ENCODE measurements around the gene SORCS2.

The SORCS2 gene

DNA sequence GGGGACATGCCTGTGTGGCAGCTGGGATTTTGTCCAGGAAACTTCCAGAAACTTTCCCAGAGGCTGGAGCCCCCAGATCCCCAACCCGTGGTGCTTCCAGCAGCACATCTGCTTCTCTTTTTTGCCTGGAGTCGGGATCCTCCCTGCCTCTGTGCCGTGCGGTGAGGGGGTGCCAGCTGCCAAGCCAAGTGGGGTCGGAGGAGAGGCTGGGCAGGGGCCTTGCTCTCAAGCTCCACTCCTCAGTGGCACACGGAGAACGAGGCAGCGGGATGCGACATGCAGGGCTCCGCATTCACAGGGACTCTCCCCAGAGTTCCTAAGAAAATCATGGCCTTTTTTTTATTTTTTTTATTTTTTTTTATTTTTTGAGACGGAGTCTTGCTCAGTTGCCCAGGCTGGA, 121.7 kb downstream of the SORCS2 start:
- TF ChIP-seq CTCF (IDR thresholded peaks at IDR 0.05; ENCODE audit: low read depth, low read length): no peak
- H3K4me3 ChIP-seq (ENCODE audit: low read depth, low read length): no peak overlapping the region
- H3K36me3 ChIP-seq: no peaks in the 10 kb centered on the region
- DNase-seq: no peak
- H3K27me3 ChIP-seq: no peaks in the 10 kb centered on the region
- no peaks in the 10 kb centered on the region for H3K9me3 ChIP-seq
- no peaks in the 10 kb centered on the region for H3K4me1 ChIP-seq

DNA sequence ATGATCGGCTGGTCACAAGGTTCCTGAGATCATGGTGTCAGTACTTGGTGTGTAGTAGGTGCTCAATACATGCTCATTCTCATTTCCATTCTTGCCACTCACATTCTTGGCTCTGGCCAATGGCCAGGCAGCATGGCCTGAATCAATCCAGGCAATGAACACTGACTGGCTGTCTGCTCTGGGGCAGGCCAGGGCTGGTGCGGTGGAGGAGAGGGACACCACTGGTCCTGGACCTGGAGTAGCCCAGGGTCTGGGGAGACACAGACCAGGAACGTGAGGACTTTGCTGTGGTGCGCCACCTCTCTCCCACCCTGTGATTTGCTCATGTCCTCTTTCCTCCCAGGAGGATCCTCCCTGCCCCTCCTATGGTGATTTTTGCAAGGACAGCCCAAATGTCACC, 122.9 kb downstream of the SORCS2 start:
- TF ChIP-seq CTCF (IDR thresholded peaks at IDR 0.05; ENCODE audit: low read depth, low read length): no peak
- Histone ChIP-seq H3K27me3 (no peaks in the 10 kb centered on the region), H3K9me3 (no peaks in the 10 kb centered on the region), H3K36me3 (no peaks in the 10 kb centered on the region), H3K4me1 (no peaks in the 10 kb centered on the region; the same call in 1 of the 2 replicates), H3K4me3 (ENCODE audit: low read depth, low read length) (no peak overlapping the region)
- no peak for DNase-seq

DNA sequence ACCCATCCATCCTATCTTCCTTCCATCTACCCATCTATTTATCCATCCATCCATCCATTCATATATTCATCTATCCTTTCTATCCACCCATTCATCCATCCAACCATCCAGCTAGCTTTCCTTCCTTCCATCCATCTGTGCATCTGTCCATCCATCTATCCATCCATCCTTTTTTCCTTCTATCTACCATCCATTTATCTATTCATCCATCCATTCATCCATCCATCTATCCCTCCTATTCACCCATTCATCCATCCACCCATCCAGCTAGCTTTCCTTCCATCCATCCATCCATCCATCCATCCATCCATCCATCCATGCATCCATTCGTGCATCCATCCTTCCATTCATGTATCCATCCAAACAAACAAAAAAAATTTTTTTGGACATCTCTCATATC, 123.6 kb downstream of the SORCS2 start:
- Histone ChIP-seq H3K4me1 (no peaks in the 10 kb centered on the region; the same call in 1 of the 2 replicates), H3K4me3 (ENCODE audit: low read depth, low read length) (no peak overlapping the region), H3K9me3 (no peaks in the 10 kb centered on the region), H3K36me3 (no peaks in the 10 kb centered on the region), H3K27me3 (no peaks in the 10 kb centered on the region)
- no peak for DNase-seq
- TF ChIP-seq CTCF (IDR thresholded peaks at IDR 0.05; ENCODE audit: low read depth, low read length): no peak

- TF ChIP-seq CTCF (IDR thresholded peaks at IDR 0.05; ENCODE audit: low read depth, low read length): no peak
- H3K9me3 ChIP-seq: no peaks in the 10 kb centered on the region
- H3K27me3 ChIP-seq: no peaks in the 10 kb centered on the region
- no peak for DNase-seq
- no peak overlapping the region for H3K4me3 ChIP-seq (ENCODE audit: low read depth, low read length)
- H3K4me1 ChIP-seq: no peaks in the 10 kb centered on the region; the same call in 1 of the 2 replicates
- H3K36me3 ChIP-seq: no peaks in the 10 kb centered on the region
These were observed 126.7 kb downstream of the SORCS2 start for GRCh38 chr4:7319024-7319423.

GRCh38 chr4:7320206-7320797, 128.0 kb downstream of the SORCS2 start:
- no peak for DNase-seq
- Histone ChIP-seq H3K36me3 (no peaks in the 10 kb centered on the region), H3K4me3 (ENCODE audit: low read depth, low read length) (no peak overlapping the region), H3K9me3 (no peaks in the 10 kb centered on the region), H3K4me1 (no peaks in the 10 kb centered on the region; the same call in 1 of the 2 replicates), H3K27me3 (no peaks in the 10 kb centered on the region)
- TF ChIP-seq CTCF (IDR thresholded peaks at IDR 0.05; ENCODE audit: low read depth, low read length): no peak

- Histone ChIP-seq H3K27me3 (no peaks in the 10 kb centered on the region), H3K9me3 (no peaks in the 10 kb centered on the region), H3K4me1 (no peaks in the 10 kb centered on the region; the same call in 1 of the 2 replicates), H3K4me3 (ENCODE audit: low read depth, low read length) (no peak overlapping the region), H3K36me3 (no peaks in the 10 kb centered on the region)
- no peak for TF ChIP-seq CTCF (IDR thresholded peaks at IDR 0.05; ENCODE audit: low read depth, low read length)
- no peak for DNase-seq
These were observed 130.0 kb downstream of the SORCS2 start for GRCh38 chr4:7322166-7322991.

Measured in BE2C (cell line).